HG03460 (cell line): ENCODE data around the gene SLC31A1.
"Not testable (repeated sequence)": the region's sequence is repeated elsewhere in the genome, so short reads cannot be mapped to it uniquely, and the experiment has no call there.

Source experiments
- ATAC-seq: cut with Tn5 transposase; IDR thresholded peaks from one replicate; pipeline ENCODE4 v1.9.1; 2021; ENCODE audit not compliant: unreplicated experiment

Gene SLC31A1

DNA sequence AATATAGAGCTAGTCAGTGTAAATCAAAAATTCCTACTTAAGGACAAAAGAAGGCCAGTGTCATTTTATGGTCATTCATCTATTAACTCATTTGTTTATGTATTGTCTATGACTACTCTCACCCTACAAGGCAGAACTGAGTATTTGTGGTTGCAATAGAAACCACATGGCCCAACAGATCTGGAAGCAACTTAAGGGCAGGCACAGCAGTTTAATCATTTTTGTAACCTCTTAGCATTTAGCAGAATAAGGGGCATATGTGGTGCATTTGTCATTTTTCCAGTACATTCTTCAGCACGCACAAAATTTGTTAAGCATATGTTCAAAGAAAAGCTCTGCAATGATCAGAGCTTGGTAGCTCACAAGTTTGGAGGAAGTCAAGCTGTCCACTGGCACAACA lies 1.4 kb upstream of the SLC31A1 start:
- ATAC-seq, result peak; percentile 58

DNA sequence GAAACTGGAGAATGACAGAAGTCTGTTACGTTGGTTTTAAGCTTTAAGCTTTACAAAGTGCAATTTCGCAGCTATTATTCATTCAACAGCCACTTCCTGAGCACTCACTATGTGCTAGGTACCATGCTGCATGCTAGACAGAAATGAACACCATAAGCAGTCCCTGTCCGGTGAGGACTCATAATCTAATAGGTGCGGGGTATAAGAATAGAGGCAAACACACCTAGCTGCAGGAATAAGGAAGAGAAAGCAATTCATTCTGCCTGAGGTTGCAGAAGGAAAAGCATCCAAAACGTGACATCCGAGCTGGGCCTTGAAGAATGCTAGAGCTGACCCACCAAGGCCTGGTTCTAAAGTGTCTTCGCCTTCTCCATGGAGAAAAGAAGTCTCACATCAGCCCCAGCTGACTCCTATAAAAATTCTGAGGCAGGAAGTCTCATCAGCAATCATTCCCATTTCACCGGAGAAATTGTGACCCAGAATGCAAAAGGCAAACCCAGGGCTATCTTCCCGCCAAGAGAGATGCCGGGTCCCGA lies 809 bp upstream of the SLC31A1 start:
- ATAC-seq, result no peak

DNA sequence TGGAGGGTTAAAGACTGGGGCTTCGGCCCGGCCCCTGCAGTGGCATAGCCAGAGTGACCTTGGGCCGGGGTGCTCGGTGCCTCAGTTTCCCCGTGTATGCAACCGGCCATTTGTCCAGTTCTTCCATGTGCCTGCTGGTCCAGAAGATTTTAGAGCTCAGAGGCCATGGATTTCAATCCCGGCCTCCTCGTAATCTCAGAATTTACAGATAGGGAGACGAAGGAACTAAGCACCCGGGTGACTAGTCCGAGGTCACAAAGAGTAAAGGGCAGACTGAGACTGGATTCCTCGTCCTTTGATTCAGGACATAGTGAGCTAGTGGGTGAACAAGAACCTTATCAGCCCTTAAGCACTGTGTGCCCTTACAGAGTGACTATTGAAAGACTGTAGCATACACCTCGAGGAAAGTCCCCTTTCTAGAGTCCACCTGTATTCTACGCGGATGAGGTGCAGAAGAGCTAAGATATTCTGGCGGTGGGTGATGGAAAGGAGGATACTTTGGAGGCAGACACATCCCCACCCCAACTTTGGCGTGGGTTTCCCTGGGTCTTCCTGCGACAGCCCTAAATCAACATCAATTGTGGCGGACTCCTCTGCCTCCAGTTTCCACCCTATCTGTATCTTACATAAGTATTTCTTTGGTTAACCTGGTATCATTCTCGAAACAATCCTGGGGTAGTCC lies 597 bp downstream of the SLC31A1 start:
- ATAC-seq, result no peak

- ATAC-seq, result no peak
Measured at GRCh38 chr9:113222482-113222841, 1.1 kb downstream of the SLC31A1 start.

DNA sequence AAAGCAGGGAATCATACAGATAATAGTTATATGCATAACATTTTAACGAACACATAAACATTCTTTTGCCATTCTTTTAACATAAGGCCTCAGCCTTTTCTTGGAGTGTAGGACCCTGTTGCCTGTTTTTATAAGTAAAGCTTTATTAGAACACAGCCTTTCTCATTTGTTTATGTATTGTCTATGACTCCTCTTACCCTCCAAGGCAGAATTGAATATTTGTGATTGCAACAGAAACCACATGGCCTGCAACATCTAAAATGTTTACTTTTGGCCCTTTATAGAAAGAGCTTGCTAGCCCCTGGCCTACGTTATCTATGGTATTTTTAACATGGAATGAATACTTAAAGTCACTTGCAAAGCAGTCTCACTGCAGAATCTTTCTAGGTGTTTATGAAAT lies 2.6 kb downstream of the SLC31A1 start:
- ATAC-seq, result no peak

DNA sequence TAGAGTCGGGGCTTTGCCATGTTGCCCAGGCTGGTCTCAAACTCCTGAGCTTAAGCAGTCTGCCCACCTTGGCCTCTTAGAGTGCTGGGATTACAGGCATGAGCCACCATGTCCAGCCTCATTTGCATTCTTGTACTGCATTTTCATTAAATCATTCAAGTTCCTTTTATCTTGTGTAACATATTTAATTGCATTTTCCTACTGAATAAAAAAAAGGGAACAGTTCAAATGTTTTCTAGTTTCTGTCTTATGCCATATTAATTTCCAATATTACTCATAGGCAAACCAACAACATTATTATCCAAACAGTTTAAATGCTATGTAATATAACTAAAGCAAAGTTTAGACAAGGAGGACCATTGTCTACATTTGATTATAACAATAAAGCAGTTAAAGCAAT lies 6.1 kb downstream of the SLC31A1 start:
- no peak for ATAC-seq

GRCh38 chr9:113228130-113228665 lies 6.9 kb downstream of the SLC31A1 start:
- ATAC-seq, result no peak

DNA sequence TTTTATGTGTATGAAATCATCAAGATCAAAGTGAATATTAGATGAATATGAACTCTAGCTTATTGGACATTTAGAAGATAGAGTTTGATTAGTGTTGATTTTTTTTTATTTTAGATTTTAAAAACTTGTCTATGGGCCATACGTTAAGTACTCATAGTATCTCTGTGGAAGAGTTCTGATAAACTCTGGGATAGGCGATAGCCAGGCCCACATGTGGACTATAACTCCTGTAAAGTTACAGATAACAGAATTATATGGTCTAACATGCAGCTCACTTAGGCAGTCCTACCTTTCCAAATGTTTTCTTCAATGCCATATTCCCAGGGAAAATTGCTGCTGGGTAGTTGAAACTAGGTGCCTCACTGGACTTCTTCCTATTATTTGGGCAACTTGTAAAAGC lies 10.4 kb downstream of the SLC31A1 start:
- no peak for ATAC-seq

GRCh38 chr9:113235701-113236255 lies 14.4 kb downstream of the SLC31A1 start:
- not testable (repeated sequence) for ATAC-seq

- ATAC-seq, result no peak
Measured at GRCh38 chr9:113237026-113237425, 15.7 kb downstream of the SLC31A1 start.

DNA sequence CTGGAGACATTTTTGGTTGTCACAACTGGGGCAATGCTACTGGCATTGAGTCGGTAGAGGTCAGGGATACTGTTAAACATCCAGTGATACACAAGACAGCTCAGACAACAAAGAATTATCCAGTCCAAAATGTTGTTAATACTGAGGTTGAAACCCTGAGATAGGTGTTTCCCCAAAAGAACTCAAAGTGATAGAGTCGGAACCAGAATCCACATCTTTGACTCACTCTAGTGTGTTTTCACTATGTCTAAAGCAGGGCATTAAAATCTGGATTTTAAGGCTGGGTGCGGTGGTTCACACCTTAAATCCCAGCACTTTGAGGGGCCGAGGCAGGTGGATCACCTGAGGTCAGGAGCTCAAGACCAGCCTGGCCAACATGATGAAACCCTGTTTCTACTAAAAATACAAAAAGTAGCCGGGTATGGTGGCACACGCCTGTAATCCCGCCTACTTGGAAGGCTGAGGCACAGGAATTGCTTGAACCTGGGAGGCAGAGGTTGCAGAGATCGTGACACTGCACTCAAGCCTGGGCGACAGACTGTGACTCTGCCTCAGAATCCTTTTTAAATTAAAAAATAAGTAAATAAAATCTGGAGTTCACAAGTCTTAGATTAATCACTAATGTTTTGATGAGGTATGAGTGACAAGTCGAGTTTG lies 17.0 kb downstream of the SLC31A1 start:
- no peak for ATAC-seq

DNA sequence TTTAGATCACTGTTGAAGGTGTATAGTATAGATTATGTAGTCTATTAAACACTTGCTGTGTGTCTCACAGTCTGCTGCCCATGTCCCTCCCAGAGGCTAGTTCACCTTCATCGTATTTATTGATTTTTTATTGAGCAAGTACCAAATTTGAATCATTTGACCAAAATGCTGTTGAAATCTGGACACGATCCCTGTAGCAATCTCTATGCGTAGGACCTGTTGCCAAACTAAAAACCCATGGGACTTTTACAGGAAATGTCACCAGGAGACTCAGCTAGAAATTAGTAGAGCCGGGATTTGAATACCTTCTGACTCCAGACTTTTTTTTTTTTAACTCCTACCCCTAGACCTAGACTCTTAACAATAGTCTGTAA lies 17.5 kb downstream of the SLC31A1 start:
- no peak for ATAC-seq

DNA sequence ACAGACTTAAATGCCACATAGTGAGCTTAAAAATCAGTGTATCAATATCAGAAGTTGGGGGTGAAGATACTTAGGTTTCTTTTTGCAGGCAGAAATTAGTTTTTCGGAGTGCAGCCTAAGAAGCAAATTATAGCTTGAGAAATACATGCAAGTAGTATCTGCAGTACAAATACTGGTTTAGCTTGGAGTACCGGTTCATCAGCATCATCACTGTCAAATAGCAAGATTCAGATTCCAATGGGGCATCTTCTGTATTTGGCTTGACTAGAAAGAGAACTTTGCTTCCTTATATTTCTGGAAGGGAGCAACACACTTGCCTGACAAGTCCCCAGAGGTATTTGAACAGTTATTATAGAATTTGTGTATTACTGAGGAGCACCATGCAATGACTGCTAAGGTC lies 19.8 kb downstream of the SLC31A1 start:
- no peak for ATAC-seq

DNA sequence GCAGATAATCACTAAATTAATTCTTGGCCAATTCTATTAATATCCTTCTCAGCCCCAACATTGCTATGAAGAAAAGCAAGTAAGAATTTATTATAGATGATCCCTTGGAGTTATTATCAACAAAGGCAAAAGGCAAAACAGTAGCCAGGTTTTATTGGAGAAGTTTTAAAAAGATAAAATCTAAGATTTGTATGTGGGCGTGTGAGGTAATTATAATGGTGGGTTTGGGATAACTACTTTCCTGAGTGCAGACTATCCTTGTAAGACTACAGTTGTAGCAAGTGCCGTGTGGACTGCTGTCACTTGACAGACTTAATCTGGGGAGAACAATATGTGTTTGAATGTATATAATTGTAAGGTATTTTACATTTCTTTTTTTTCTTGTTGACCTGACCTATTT lies 23.2 kb downstream of the SLC31A1 start:
- ATAC-seq, result no peak

GRCh38 chr9:113245894-113246293 lies 24.6 kb downstream of the SLC31A1 start:
- ATAC-seq, result no peak

- ATAC-seq, result no peak
Measured at GRCh38 chr9:113246928-113247327, 25.6 kb downstream of the SLC31A1 start.

GRCh38 chr9:113247640-113248039 lies 26.3 kb downstream of the SLC31A1 start:
- ATAC-seq, result no peak

DNA sequence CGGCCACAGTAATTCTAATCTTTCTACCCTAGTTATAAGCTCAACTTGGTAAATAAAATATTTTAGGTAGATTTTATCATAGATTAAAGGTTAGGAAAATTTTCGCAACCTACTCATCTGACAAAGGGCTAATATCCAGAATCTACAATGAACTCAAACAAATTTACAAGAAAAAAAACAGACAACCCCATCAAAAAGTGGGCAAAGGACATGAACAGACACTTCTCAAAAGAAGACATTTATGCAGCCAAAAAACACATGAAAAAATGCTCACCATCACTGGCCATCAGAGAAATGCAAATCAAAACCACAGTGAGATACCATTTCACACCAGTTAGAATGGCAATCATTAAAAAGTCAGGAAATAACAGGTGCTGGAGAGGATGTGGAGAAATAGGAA lies 28.3 kb downstream of the SLC31A1 start:
- ATAC-seq, result not testable (repeated sequence)

DNA sequence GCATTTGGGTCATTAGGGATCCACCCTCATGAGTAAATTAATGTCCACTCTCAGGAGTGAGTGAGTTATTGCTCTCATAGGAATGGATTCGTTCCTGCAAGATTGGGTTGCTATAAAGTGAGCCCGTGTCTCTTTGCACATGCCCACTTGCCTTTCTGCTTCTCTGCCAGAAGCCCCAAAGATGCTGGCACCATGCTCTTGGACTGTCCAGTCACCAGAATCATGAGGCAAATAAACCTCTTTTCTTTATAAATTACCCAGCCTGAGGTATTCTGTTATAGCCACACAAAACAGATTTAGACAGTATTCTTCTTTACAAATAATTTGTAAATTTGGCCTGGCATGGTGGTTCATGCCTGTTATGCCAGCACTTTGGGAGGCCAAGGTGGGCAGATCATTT lies 29.5 kb downstream of the SLC31A1 start:
- no peak for ATAC-seq

DNA sequence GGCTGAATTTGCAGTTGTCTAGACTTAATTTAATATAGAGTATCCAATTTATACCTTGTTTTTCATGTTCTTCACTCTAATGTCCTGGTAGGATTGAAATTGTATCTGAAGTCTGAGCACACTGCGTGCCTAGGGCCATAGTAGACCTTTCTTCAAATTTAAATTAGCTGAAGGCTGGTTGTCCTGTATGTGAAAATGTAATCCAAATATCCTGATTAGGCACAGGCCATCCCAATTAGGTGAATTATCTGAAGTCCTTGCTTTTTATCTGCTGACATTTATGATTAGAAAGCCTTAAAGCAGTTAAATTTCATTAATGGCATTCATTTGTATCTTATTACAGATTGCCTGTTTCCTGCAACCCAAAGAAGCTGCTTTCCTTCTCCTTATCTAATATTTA lies 33.6 kb downstream of the SLC31A1 start:
- ATAC-seq, result no peak

- ATAC-seq, result no peak
Measured at GRCh38 chr9:113255438-113255837, 34.1 kb downstream of the SLC31A1 start.

DNA sequence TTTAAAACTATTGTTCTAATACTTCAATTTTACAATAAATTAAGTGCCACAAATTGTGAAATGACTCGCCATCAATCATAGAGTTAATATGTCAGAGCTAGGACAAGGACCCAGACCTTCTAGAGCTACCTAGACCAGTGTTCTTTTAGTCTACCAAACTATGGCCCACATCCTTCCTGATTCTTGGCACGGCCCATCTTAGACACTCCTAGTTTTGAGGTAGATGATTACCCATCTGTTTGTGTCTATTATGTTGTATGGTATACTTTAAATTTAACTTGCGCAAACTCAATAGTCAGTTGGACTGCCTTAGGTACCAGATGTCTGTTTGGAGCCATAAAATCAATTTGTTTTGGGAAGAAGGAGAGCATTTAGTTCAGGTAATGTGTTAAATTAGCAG lies 36.5 kb downstream of the SLC31A1 start:
- no peak for ATAC-seq
